HL-60 (cell line): ENCODE data around the gene LAMTOR2.
"Not testable (repeated sequence)": the region's sequence is repeated elsewhere in the genome, so short reads cannot be mapped to it uniquely, and the experiment has no call there.

Experiments used
- DNase-seq, 2 experiments: peaks; one replicate each; pipeline ENCODE4 v3.0.0-alpha.2; 2010 to 2020; ENCODE audit warnings: low read depth in 1 of 2, low spot score in 1 of 2
- H3K27ac ChIP-seq: fragments of 250-450 bp; sonication (Bioruptor Pico); replicated peaks from 2 replicates; pipeline ENCODE4 v1.5.1; 2020; ENCODE audit warnings: mild to moderate bottlenecking, moderate library complexity
- H3K27me3 ChIP-seq: fragments of 250-450 bp; sonication (Bioruptor Pico); 2 replicates; pipeline ENCODE4 v1.5.1; 2021; ENCODE audit warnings: mild to moderate bottlenecking, moderate library complexity; ENCODE audit not compliant: insufficient read depth, poor library complexity, severe bottlenecking
- H3K4me3 ChIP-seq: replicated peaks from 2 replicates; pipeline ENCODE4 v1.5.1; 2011; ENCODE audit warnings: mild to moderate bottlenecking, control low read depth, low read length; ENCODE audit not compliant: insufficient read depth
- GABPA ChIP-seq: IDR thresholded peaks from 2 replicates; pipeline ENCODE4 v1.6.1; 2012; ENCODE audit warnings: low read depth
- POLR2AphosphoS5 ChIP-seq: IDR thresholded peaks from 2 replicates; pipeline ENCODE4 v1.6.1; 2012; ENCODE audit warnings: low read depth
- SPI1 ChIP-seq: IDR thresholded peaks from 2 replicates; pipeline ENCODE4 v1.6.1; 2012; ENCODE audit warnings: low read depth, mild to moderate bottlenecking, borderline replicate concordance
- TF ChIP-seq, protein P1 (sequence below): IDR thresholded peaks from one replicate; pipeline ENCODE4 v1.5.1; 2011; ENCODE audit warnings: low read length, control low read depth, inconsistent platforms; ENCODE audit not compliant: insufficient read depth
- TF ChIP-seq, protein P2 (sequence below): IDR thresholded peaks from 2 replicates; pipeline ENCODE4 v1.6.1; 2012; ENCODE audit warnings: low read depth; ENCODE audit not compliant: insufficient replicate concordance

Gene LAMTOR2

DNA sequence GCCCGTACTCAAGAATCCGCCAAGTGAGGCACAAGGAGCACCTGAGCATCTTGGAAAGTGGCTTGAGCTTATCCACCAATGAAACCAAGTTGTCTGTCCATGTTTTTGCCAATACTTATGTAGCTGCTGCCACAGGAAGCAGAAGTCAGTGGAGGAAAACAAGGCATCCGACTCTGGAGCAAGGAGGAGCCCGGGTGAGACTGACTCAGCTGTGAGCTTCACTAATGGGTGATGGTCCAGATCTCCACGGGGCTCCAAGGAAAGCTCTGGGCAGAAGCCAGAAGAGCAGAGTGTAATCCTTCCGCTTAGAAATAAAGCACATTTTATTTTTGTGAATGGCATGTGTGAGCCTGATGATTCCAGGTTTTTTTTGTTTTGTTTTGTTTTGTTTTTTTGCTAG lies 21.6 kb upstream of the LAMTOR2 start:
- no peaks in the 10 kb centered on the region for H3K27me3 ChIP-seq
- DNase-seq, result no peak
- TF ChIP-seq POLR2AphosphoS5 (no peak), SPI1 (no peak), GABPA (no peak)
- TF ChIP-seq, protein P1, sequence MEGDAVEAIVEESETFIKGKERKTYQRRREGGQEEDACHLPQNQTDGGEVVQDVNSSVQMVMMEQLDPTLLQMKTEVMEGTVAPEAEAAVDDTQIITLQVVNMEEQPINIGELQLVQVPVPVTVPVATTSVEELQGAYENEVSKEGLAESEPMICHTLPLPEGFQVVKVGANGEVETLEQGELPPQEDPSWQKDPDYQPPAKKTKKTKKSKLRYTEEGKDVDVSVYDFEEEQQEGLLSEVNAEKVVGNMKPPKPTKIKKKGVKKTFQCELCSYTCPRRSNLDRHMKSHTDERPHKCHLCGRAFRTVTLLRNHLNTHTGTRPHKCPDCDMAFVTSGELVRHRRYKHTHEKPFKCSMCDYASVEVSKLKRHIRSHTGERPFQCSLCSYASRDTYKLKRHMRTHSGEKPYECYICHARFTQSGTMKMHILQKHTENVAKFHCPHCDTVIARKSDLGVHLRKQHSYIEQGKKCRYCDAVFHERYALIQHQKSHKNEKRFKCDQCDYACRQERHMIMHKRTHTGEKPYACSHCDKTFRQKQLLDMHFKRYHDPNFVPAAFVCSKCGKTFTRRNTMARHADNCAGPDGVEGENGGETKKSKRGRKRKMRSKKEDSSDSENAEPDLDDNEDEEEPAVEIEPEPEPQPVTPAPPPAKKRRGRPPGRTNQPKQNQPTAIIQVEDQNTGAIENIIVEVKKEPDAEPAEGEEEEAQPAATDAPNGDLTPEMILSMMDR, result no peak
- TF ChIP-seq, protein P2, sequence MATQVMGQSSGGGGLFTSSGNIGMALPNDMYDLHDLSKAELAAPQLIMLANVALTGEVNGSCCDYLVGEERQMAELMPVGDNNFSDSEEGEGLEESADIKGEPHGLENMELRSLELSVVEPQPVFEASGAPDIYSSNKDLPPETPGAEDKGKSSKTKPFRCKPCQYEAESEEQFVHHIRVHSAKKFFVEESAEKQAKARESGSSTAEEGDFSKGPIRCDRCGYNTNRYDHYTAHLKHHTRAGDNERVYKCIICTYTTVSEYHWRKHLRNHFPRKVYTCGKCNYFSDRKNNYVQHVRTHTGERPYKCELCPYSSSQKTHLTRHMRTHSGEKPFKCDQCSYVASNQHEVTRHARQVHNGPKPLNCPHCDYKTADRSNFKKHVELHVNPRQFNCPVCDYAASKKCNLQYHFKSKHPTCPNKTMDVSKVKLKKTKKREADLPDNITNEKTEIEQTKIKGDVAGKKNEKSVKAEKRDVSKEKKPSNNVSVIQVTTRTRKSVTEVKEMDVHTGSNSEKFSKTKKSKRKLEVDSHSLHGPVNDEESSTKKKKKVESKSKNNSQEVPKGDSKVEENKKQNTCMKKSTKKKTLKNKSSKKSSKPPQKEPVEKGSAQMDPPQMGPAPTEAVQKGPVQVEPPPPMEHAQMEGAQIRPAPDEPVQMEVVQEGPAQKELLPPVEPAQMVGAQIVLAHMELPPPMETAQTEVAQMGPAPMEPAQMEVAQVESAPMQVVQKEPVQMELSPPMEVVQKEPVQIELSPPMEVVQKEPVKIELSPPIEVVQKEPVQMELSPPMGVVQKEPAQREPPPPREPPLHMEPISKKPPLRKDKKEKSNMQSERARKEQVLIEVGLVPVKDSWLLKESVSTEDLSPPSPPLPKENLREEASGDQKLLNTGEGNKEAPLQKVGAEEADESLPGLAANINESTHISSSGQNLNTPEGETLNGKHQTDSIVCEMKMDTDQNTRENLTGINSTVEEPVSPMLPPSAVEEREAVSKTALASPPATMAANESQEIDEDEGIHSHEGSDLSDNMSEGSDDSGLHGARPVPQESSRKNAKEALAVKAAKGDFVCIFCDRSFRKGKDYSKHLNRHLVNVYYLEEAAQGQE, result no peak
- H3K27ac ChIP-seq, result no peak overlapping the region
- H3K4me3 ChIP-seq, result no peak overlapping the region

DNA sequence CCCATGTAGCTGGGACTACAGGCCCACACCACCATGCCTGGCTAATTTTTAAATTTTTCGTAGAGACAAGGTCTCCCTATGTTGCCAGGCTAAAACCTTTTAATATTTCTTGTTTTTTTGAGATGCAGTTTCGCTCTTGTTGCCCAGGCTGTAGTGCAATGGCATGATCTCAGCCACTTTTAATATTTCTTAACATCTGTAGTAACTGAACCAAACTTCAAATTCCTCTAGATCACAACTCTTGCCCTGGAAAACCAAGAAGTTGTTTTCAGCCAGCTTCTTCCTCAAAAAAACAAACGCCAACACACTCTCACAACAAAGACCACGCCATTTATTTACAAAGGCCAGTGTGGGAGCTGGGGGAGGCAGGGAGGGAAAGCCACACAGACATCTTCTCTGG lies 19.6 kb upstream of the LAMTOR2 start:
- not testable (repeated sequence) for H3K4me3 ChIP-seq, DNase-seq

DNA sequence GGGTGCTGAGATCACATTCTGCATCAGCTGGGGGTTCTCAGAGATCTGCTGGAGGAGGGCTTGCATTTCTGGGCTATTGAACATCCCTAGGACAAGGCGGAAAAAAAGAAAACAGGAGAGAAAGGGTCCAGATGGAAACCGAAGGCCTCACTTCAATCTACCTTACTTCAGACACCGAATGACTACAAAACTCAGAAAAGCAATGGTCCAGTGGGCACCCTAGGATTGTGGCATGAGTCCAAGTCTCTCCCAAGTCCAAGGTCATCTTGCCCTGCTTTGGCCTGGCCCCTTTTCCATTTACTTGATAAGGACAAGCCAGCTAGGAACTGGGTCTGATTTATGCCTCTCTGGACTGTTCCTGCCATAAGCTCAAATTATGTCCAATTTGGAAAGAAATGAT lies 11.8 kb upstream of the LAMTOR2 start:
- Histone ChIP-seq H3K27me3 (no peaks in the 10 kb centered on the region), H3K4me3 (no peak overlapping the region), H3K27ac (no peak overlapping the region)
- TF ChIP-seq POLR2AphosphoS5 (no peak), SPI1 (no peak), GABPA (no peak)
- TF ChIP-seq, protein P2, result no peak
- TF ChIP-seq, protein P1, result no peak
- no peak for DNase-seq

More for the DNA sequence above, 19.6 kb upstream of the LAMTOR2 start:
- H3K27me3 ChIP-seq, H3K27ac ChIP-seq: not testable (repeated sequence)

DNA sequence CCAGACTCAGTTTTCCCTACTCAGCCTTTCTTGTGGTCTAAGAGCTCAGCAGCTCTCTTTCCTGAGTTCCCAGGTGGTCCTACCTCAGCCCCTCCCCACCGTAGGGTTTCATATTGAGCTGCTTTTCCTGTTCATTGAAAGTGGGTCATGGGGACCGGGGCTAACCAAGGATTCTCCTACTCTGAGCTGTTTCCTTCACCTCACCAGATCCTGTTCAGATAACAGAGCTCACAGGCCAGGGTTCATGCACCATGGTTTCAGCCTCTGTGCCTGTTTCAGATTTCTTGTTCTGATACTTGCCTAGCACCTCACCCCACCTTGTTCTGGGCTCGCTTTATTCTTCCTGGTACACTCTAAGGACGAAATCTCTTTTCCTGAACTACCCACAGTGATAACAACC lies 9.5 kb upstream of the LAMTOR2 start:
- no peak overlapping the region for H3K27ac ChIP-seq
- H3K27me3 ChIP-seq, result no peaks in the 10 kb centered on the region
- TF ChIP-seq, protein P1, result no peak
- TF ChIP-seq POLR2AphosphoS5 (no peak), SPI1 (no peak), GABPA (no peak)
- TF ChIP-seq, protein P2, result no peak
- no peak for DNase-seq
- no peak overlapping the region for H3K4me3 ChIP-seq
